Hematopoietic multipotent progenitor cell (in vitro differentiated cells): ENCODE data around the gene ZNF485. TPM values are rescaled to one million over a fixed set of nuclear protein-coding genes. Genes with fewer than 3 reads are reported as not detected.
"Not testable (repeated sequence)": the region's sequence is repeated elsewhere in the genome, so short reads cannot be mapped to it uniquely, and the experiment has no call there.

Experiments
- DNase-seq, 3 donors: peaks; one replicate each; pipeline ENCODE4 v3.0.0-alpha.2; 2011 to 2015; ENCODE audit warnings: low read depth in 2 of 3, low spot score in 2 of 3
- total RNA-seq: library from RNA; depleted of rRNA; stranded (reverse); fragments of >200 nt; gene quantifications from one replicate; pipeline ENCODE4 v1.2.3, GENCODE V29; 2012

The ZNF485 gene
- 6.7 TPM for total RNA-seq

GRCh38 chr10:43606323-43607198, at the start of gene ZNF485:
ZNF485 (plus strand) TSS chr10:43606438; CDS start chr10:43607051, 613 bp downstream.
- DNase-seq, result peak in 2 of 3 donors; percentile 48 to 66

GRCh38 chr10:43557214-43557613, 49.0 kb upstream of the ZNF485 start:
- DNase-seq, result no peak

- DNase-seq, result no peak
These were observed 36.6 kb upstream of the ZNF485 start for GRCh38 chr10:43569681-43570080.

- no peak for DNase-seq
These were observed 35.3 kb upstream of the ZNF485 start for GRCh38 chr10:43570971-43571370.

- DNase-seq, result no peak
These were observed 32.8 kb upstream of the ZNF485 start for GRCh38 chr10:43573250-43574000.

- peak; percentile 67 to 69 (median 69) for DNase-seq
These were observed 32.0 kb upstream of the ZNF485 start, which contains the start of gene ZNF239 for GRCh38 chr10:43574001-43574892. ZNF239 (minus strand) TSS chr10:43574616; CDS start chr10:43558079, 16,537 bp downstream.

- no peak for DNase-seq
These were observed 31.3 kb upstream of the ZNF485 start for GRCh38 chr10:43574906-43575305.

- peak in 1 of 3 donors; percentile 10 for DNase-seq
These were observed 30.2 kb upstream of the ZNF485 start for GRCh38 chr10:43576062-43576461.

GRCh38 chr10:43576580-43576979, 29.7 kb upstream of the ZNF485 start:
- DNase-seq, result no peak

GRCh38 chr10:43584051-43584450, 22.2 kb upstream of the ZNF485 start:
- DNase-seq, result no peak

GRCh38 chr10:43585046-43585445, 21.2 kb upstream of the ZNF485 start:
- DNase-seq, result no peak

- DNase-seq, result no peak
These were observed 20.1 kb upstream of the ZNF485 start for GRCh38 chr10:43585981-43586729.

GRCh38 chr10:43586730-43587115, 19.5 kb upstream of the ZNF485 start:
- DNase-seq, result not testable (repeated sequence)

GRCh38 chr10:43591303-43591904, 14.8 kb upstream of the ZNF485 start:
- no peak for DNase-seq

GRCh38 chr10:43594944-43595589, 11.2 kb upstream of the ZNF485 start:
- DNase-seq, result peak in 2 of 3 donors; percentile 56 to 71

- peak in 1 of 3 donors; percentile 14 for DNase-seq
These were observed 10.4 kb upstream of the ZNF485 start for GRCh38 chr10:43595739-43596298.

- DNase-seq, result no peak
These were observed 9.7 kb upstream of the ZNF485 start for GRCh38 chr10:43596546-43596945.

GRCh38 chr10:43598446-43598845, 7.8 kb upstream of the ZNF485 start:
- DNase-seq, result no peak

GRCh38 chr10:43599333-43599732, 6.9 kb upstream of the ZNF485 start:
- peak in 1 of 3 donors; percentile 71 for DNase-seq
